Mesendoderm (in vitro differentiated cells): ENCODE data around the gene MMD.

ENCODE experiments used
- DNase-seq: peaks from one replicate; pipeline ENCODE4 v3.0.0; 2013
- H2AK5ac ChIP-seq: 2 replicates; pipeline ENCODE4 v1.6.1; 2013; ENCODE audit warnings: low read length, inconsistent platforms
- H2BK120ac ChIP-seq: 2 replicates; pipeline ENCODE4 v1.6.1; 2013; ENCODE audit warnings: low read depth, mild to moderate bottlenecking, low read length, moderate library complexity, mixed read lengths
- H2BK15ac ChIP-seq: replicated peaks from 2 replicates; pipeline ENCODE4 v1.6.1; 2013; ENCODE audit warnings: low read depth, mild to moderate bottlenecking, moderate library complexity
- H2BK5ac ChIP-seq: 2 replicates; pipeline ENCODE4 v1.6.1; 2013; ENCODE audit warnings: low read length, inconsistent platforms
- H3K18ac ChIP-seq: 2 replicates; pipeline ENCODE4 v1.6.1; 2013; ENCODE audit warnings: mild to moderate bottlenecking, low read length, mixed read lengths
- H3K23ac ChIP-seq: one replicate; pipeline ENCODE4 v1.6.1; 2013; ENCODE audit warnings: low read length
- H3K27ac ChIP-seq: 2 replicates; pipeline ENCODE4 v1.5.1; 2013; ENCODE audit warnings: low read depth, mild to moderate bottlenecking, inconsistent platforms, low read length, moderate library complexity
- H3K27me3 ChIP-seq: 2 replicates; pipeline ENCODE4 v1.6.1; 2013; ENCODE audit warnings: low read length, control low read depth, mild to moderate bottlenecking, inconsistent platforms; ENCODE audit not compliant: insufficient read depth, poor library complexity
- H3K36me3 ChIP-seq: 2 replicates; pipeline ENCODE4 v1.6.1; 2013; ENCODE audit warnings: low read length, inconsistent platforms; ENCODE audit not compliant: control insufficient read depth, insufficient read depth
- H3K4ac ChIP-seq: one replicate; pipeline ENCODE4 v1.6.1; 2013; ENCODE audit warnings: low read depth, mild to moderate bottlenecking, low read length, moderate library complexity
- H3K4me1 ChIP-seq: 2 replicates; pipeline ENCODE4 v1.6.1; 2013; ENCODE audit warnings: low read depth, low read length, inconsistent platforms; ENCODE audit not compliant: control insufficient read depth
- H3K4me2 ChIP-seq: 2 replicates; pipeline ENCODE4 v1.6.1; 2013; ENCODE audit warnings: low read length
- H3K4me3 ChIP-seq: 2 replicates; pipeline ENCODE4 v1.5.1; 2013; ENCODE audit warnings: mild to moderate bottlenecking, low read length
- H3K56ac ChIP-seq: one replicate; pipeline ENCODE4 v1.6.1; 2013; ENCODE audit warnings: low read length
- H3K79me1 ChIP-seq: 2 replicates; pipeline ENCODE4 v1.6.1; 2013; ENCODE audit warnings: low read length, inconsistent platforms
- H3K79me2 ChIP-seq: 2 replicates; pipeline ENCODE4 v1.6.1; 2013; ENCODE audit warnings: mild to moderate bottlenecking, low read length; ENCODE audit not compliant: control insufficient read depth, insufficient read depth
- H3K9ac ChIP-seq: 2 replicates; pipeline ENCODE4 v1.6.1; 2013; ENCODE audit warnings: low read length, inconsistent platforms
- H4K5ac ChIP-seq: one replicate; pipeline ENCODE4 v1.6.1; 2013; ENCODE audit warnings: low read length
- H4K8ac ChIP-seq: one replicate; pipeline ENCODE4 v1.6.1; 2013; ENCODE audit warnings: low read depth, mild to moderate bottlenecking, control low read depth, low read length, moderate library complexity
- WGBS: extraction: QIAGEN DNeasy Blood & Tissue Kit; methylation state at CpG from one replicate; pipeline ENCODE4 v1.1.7; 2013; ENCODE audit warnings: low lambda C conversion rate, missing lambda C conversion rate; ENCODE audit not compliant: insufficient coverage; ENCODE audit errors: extremely low coverage; 5-methylcytosine and 5-hydroxymethylcytosine counted together

The MMD gene

DNA sequence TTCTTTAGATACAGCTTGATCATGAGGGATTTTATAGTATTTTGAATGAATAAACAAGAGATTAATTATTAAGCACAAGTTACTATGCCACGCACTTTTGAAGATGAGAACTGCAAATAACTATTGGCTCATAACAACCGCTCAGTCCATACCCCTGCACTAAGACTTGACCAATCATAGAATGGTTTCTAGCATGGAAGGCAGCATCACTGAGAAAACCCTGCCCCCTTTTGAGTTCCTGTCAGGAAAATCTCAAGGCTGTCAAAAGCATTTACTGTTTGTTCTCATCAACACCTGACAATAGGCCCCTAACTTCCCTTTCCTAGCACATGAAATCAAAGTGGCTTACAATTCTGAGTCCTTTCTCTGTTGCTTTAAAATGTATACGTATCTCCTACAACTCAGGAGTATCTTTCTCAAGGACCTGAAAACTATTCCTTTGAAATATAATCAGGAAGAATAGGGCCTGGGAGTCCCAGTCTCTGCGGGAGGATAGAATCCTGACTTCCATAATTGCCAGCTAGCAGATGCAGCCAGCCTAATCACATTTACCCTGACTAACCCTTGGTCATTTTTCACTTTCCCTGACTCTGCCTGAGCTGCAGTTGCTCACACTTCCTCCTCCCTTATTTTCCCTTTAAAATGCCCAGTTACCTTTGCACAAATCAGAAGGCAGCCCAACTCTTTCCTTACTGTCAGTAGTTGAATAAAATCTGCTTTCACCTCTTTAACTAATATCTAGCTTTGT, 9.1 kb upstream of the MMD start:
- H4K8ac ChIP-seq: no peak overlapping the region
- no peak overlapping the region for H2BK120ac ChIP-seq
- no peaks in the 10 kb centered on the region for H3K79me2 ChIP-seq
- no peak overlapping the region for H2BK15ac ChIP-seq
- WGBS: no CpG with 5 or more reads among the region's 4 CpGs
- H3K23ac ChIP-seq: no peak overlapping the region
- no peak overlapping the region for H2AK5ac ChIP-seq
- H3K56ac ChIP-seq: no peak overlapping the region
- H3K79me1 ChIP-seq: no peaks in the 10 kb centered on the region
- no peak overlapping the region for H3K9ac ChIP-seq
- H3K27me3 ChIP-seq: no peaks in the 10 kb centered on the region
- no peaks in the 10 kb centered on the region for H3K36me3 ChIP-seq
- H3K4me1 ChIP-seq: peaks cover 2% of the 10 kb centered on the region
- no peak overlapping the region for H3K4me3 ChIP-seq
- H3K4me2 ChIP-seq: no peak overlapping the region
- no peak overlapping the region for H3K18ac ChIP-seq
- no peak for DNase-seq
- no peak overlapping the region for H3K4ac ChIP-seq
- no peak overlapping the region for H2BK5ac ChIP-seq
- no peak overlapping the region for H3K27ac ChIP-seq
- no peak overlapping the region for H4K5ac ChIP-seq

DNA sequence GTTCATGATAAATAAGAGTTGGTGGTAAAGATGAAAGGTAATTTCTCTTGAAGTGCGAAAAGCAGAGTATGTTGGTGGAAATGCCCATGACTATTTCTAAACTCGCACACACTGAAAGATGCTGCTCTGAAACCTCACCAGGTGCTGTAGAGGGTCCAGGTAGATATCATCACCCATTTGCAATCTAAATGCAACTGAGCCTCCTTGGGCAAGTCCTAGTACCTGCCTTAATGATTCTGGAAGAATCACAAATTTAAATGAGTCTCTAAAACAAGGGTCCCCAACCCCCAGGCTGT, 5.9 kb upstream of the MMD start:
- no peak overlapping the region for H3K23ac ChIP-seq
- no peak overlapping the region for H2BK5ac ChIP-seq
- H2BK120ac ChIP-seq: no peak overlapping the region
- no peaks in the 10 kb centered on the region for H3K79me1 ChIP-seq
- H3K4me2 ChIP-seq: no peak overlapping the region
- no peak overlapping the region for H4K5ac ChIP-seq
- H3K9ac ChIP-seq: no peak overlapping the region
- H3K27ac ChIP-seq: no peak overlapping the region
- H3K18ac ChIP-seq: no peak overlapping the region
- no peak overlapping the region for H3K4me3 ChIP-seq
- no peak overlapping the region for H2BK15ac ChIP-seq
- H3K4ac ChIP-seq: no peak overlapping the region
- no peak for DNase-seq
- no peak overlapping the region for H3K56ac ChIP-seq
- WGBS: no CpG with 5 or more reads among the region's 2 CpGs
- no peaks in the 10 kb centered on the region for H3K4me1 ChIP-seq
- H2AK5ac ChIP-seq: no peak overlapping the region
- no peaks in the 10 kb centered on the region for H3K79me2 ChIP-seq
- no peak overlapping the region for H4K8ac ChIP-seq
- H3K36me3 ChIP-seq: no peaks in the 10 kb centered on the region
- no peaks in the 10 kb centered on the region for H3K27me3 ChIP-seq

DNA sequence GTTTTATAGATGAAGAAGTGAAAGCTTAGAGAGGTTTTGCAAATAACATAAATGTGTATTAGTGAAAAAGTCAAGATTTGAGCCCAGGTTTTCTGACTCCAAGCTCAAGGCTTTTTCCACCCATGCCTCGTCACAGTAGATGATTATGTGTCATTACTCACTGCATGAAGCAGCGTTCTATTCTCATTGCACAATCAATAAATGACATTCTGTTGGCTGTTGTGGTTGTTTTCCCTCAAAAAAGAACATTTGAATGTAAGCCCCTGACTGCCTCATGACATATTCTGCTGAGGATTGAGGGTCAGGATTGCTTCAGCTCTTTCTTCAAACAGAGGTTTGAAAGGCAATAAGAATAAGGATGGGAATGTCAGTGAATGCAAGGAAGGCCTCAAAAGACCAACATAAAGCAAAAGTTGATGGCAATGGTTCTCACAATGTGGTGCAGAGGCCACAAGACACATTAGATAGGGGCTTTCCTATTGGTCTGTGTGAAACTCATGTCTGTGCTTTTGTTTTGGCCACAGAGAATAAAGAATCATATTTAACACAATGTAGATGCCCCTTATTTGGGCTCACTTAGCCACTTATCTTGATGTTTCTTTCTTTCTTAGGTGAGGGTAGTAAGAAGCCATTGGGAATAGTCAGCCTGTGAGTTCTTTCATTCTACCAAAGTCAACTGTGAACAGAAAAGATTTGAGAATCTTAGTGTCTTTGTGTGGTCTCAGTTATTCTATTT, 5.4 kb upstream of the MMD start:
- no peak overlapping the region for H3K4ac ChIP-seq
- WGBS: no CpG with 5 or more reads among the region's 2 CpGs

DNA sequence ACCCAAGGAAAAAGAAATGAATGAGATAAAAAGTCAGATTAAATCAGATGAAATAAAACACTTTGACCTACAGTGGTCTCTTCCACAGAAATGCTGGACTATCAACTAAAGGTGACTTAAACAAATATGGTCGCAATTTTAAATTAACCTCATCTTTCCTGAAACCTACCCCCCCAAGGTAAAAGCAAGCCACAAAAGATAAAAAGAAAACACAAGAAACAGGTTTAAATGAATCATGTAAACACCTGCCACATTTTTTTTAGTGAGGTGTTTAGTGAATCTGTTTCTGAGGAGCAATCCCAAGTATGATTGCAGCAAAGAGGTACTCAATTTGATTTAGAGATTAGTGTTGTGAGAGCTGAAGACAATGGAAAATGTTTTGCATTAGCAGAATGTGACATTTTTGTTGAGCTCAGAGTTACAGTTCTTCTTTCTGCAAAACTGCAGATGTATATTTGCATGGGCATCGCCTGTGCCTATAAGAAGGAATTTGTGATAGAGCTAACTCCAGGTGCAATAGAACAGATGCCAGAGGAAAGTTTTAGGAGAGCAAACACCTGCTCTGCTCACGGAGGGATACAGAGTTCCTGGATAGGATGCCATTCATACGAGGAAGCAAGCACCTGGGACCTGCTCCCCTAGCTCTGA, 3.4 kb upstream of the MMD start:
- H3K79me1 ChIP-seq: peaks cover 5% of the 10 kb centered on the region
- no CpG with 5 or more reads among the region's 4 CpGs for WGBS
- no peak overlapping the region for H3K23ac ChIP-seq
- no peaks in the 10 kb centered on the region for H3K27me3 ChIP-seq
- no peaks in the 10 kb centered on the region for H3K36me3 ChIP-seq
- H4K5ac ChIP-seq: no peak overlapping the region
- H3K4me3 ChIP-seq: no peak overlapping the region
- H4K8ac ChIP-seq: no peak overlapping the region
- H3K4me1 ChIP-seq: peaks cover 3% of the 10 kb centered on the region
- H3K4ac ChIP-seq: no peak overlapping the region
- no peak overlapping the region for H2BK15ac ChIP-seq
- no peak overlapping the region for H3K18ac ChIP-seq
- peaks cover 10% of the 10 kb centered on the region for H3K79me2 ChIP-seq
- H3K9ac ChIP-seq: no peak overlapping the region
- H3K4me2 ChIP-seq: no peak overlapping the region
- DNase-seq: no peak
- no peak overlapping the region for H3K27ac ChIP-seq
- H2BK5ac ChIP-seq: no peak overlapping the region
- no peak overlapping the region for H2BK120ac ChIP-seq
- no peak overlapping the region for H2AK5ac ChIP-seq
- H3K56ac ChIP-seq: no peak overlapping the region

More for the DNA sequence above, 5.4 kb upstream of the MMD start:
- no peaks in the 10 kb centered on the region for H3K27me3 ChIP-seq
- no peak overlapping the region for H4K8ac ChIP-seq
- H3K23ac ChIP-seq: no peak overlapping the region
- no peak overlapping the region for H2BK120ac ChIP-seq
- H2BK15ac ChIP-seq: no peak overlapping the region
- no peak overlapping the region for H3K27ac ChIP-seq
- no peak overlapping the region for H4K5ac ChIP-seq
- H3K36me3 ChIP-seq: no peaks in the 10 kb centered on the region
- no peak overlapping the region for H2AK5ac ChIP-seq
- no peak for DNase-seq
- H3K79me1 ChIP-seq: no peaks in the 10 kb centered on the region
- H2BK5ac ChIP-seq: no peak overlapping the region
- H3K4me1 ChIP-seq: no peaks in the 10 kb centered on the region
- no peak overlapping the region for H3K4me3 ChIP-seq
- no peaks in the 10 kb centered on the region for H3K79me2 ChIP-seq
- no peak overlapping the region for H3K9ac ChIP-seq
- H3K18ac ChIP-seq: no peak overlapping the region
- H3K4me2 ChIP-seq: no peak overlapping the region
- no peak overlapping the region for H3K56ac ChIP-seq

DNA sequence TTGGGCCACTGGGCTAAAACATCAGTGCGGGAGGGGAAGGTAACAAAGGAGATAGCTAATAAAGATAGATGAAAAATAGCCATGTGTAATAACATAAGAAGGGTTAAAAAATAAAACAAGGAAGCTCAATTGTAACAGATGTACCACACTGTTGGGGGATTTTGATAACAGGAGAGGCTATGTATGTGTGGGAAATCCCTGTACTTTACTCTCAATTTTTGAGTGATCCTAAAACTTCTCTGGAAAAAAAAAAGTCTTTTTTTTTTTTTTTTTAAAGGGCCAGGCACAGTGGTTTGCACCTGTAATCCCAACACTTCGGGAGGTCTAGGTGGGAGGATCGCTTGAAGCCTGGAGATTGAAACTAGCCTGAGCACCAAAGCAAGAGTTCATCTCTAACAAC, 1.9 kb upstream of the MMD start:
- Histone ChIP-seq H3K4me3 (no peak overlapping the region), H2AK5ac (no peak overlapping the region), H3K79me2 (peaks cover 17% of the 10 kb centered on the region), H3K23ac (no peak overlapping the region), H3K4me2 (no peak overlapping the region), H3K79me1 (peaks cover 11% of the 10 kb centered on the region), H3K56ac (no peak overlapping the region), H2BK120ac (no peak overlapping the region), H4K5ac (no peak overlapping the region), H3K27ac (no peak overlapping the region), H3K27me3 (no peaks in the 10 kb centered on the region), H3K18ac (no peak overlapping the region), H3K4ac (no peak overlapping the region), H2BK15ac (no peak overlapping the region), H4K8ac (no peak overlapping the region), H3K4me1 (peaks cover 3% of the 10 kb centered on the region), H3K36me3 (no peaks in the 10 kb centered on the region), H3K9ac (no peak overlapping the region), H2BK5ac (no peak overlapping the region)
- DNase-seq: no peak
- no CpG with 5 or more reads among the region's 3 CpGs for WGBS
